WI38 (cell line): Measurements from ENCODE around the gene AHI1.

Experiments
- H3K4me3 ChIP-seq: 2 replicates; pipeline ENCODE4 v1.5.1; 2011; ENCODE audit warnings: low read depth, mild to moderate bottlenecking, control low read depth, low read length
- TF ChIP-seq, protein P1 (sequence below): IDR thresholded peaks from 2 replicates; pipeline ENCODE4 v1.5.1; 2012; ENCODE audit warnings: low read depth, mild to moderate bottlenecking, control low read depth, low read length

AHI1 gene

DNA sequence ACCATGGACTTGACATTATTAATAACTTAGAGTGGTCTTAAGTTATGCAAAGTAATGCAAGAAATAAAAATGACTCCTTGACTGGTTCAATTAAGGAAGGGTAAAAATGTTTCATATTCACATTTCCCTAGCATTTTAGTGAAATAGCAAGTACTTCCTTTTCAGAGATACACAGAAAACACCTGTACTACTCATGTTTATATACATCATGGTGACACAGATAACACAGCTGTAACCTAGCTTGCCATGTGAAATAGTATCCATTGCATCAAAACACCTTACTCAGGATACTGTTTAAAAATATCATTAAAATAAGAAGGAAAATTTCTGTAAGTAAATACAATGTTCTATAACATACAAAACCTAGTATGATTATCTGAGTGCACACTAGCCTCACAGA lies 102.4 kb downstream of the AHI1 start:
- TF ChIP-seq, protein P1, sequence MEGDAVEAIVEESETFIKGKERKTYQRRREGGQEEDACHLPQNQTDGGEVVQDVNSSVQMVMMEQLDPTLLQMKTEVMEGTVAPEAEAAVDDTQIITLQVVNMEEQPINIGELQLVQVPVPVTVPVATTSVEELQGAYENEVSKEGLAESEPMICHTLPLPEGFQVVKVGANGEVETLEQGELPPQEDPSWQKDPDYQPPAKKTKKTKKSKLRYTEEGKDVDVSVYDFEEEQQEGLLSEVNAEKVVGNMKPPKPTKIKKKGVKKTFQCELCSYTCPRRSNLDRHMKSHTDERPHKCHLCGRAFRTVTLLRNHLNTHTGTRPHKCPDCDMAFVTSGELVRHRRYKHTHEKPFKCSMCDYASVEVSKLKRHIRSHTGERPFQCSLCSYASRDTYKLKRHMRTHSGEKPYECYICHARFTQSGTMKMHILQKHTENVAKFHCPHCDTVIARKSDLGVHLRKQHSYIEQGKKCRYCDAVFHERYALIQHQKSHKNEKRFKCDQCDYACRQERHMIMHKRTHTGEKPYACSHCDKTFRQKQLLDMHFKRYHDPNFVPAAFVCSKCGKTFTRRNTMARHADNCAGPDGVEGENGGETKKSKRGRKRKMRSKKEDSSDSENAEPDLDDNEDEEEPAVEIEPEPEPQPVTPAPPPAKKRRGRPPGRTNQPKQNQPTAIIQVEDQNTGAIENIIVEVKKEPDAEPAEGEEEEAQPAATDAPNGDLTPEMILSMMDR = no peak
- H3K4me3 ChIP-seq = no peak overlapping the region

DNA sequence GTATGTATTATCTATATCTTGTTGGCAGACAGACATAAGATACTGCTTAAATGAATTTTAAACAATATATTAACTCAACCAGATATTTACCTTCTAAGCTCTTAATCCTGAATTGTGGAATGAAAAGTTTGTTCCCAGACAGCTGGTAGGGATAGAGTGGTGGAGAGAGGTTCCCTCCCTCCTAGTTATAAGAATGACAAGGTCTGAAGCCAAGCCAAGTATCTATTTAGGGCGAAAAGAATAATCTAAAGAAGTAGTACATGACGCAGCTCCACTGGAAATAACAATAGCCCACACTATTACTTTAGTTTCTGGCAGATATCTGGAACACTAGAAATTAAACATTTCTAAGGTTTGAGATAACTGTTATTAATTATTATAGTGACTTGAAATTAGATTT lies 104.3 kb downstream of the AHI1 start:
- H3K4me3 ChIP-seq = no peak overlapping the region
- TF ChIP-seq, protein P1 = no peak

- H3K4me3 ChIP-seq = no peak overlapping the region
- TF ChIP-seq, protein P1 = no peak
These were observed 107.1 kb downstream of the AHI1 start for GRCh38 chr6:135390458-135390857.

DNA sequence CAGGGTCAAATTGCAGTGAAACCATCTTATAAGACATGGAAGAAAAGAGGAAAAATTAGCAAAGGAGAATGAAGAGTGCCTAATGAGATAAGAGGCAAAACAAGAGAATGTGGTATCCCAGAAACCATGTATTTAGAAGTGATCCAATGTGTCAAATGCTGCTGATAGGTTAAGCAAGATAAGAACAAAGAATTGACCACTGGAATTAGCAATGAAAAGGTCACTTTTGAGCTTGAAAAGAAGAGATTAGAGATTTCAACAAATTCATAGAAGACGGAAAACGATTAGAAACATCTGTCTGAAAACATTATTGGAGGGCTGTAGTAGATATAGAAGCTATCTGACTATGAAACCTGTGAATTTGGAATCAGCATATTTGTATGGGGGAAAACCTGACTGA lies 112.2 kb downstream of the AHI1 start:
- TF ChIP-seq, protein P1 = no peak

GRCh38 chr6:135383766-135384165 lies 113.8 kb downstream of the AHI1 start:
- H3K4me3 ChIP-seq = no peak overlapping the region
- TF ChIP-seq, protein P1 = no peak

More for the DNA sequence above, 112.2 kb downstream of the AHI1 start:
- H3K4me3 ChIP-seq = no peak overlapping the region

GRCh38 chr6:135383301-135383700 lies 114.2 kb downstream of the AHI1 start:
- no peak overlapping the region for H3K4me3 ChIP-seq
- TF ChIP-seq, protein P1 = no peak

GRCh38 chr6:135382182-135382628 lies 115.3 kb downstream of the AHI1 start:
- TF ChIP-seq, protein P1 = no peak
- no peak overlapping the region for H3K4me3 ChIP-seq
